ENCODE results near the gene SMG7.

SMG7 gene

DNA sequence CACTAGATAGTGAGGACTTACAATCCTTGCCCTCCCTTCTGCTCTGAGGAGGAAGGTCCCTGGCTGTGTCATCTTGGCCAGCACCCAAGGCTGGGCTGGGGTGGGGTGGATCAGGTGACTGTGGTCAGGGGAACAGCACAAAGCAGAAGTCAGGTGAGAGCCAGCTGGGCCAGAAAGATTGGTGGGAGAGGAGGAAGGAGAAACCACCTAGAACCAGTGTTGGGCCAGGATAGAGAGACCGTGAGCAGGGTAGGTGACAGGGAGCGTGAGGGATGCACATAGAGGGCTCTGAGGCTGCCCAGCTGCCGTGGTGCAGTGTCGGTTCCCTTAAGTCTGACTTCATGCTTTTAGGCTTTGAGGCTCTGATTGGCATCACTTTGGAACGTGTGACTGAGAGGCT is 95.3 kb downstream of the SMG7 start:
- TF ChIP-seq, protein P1, sequence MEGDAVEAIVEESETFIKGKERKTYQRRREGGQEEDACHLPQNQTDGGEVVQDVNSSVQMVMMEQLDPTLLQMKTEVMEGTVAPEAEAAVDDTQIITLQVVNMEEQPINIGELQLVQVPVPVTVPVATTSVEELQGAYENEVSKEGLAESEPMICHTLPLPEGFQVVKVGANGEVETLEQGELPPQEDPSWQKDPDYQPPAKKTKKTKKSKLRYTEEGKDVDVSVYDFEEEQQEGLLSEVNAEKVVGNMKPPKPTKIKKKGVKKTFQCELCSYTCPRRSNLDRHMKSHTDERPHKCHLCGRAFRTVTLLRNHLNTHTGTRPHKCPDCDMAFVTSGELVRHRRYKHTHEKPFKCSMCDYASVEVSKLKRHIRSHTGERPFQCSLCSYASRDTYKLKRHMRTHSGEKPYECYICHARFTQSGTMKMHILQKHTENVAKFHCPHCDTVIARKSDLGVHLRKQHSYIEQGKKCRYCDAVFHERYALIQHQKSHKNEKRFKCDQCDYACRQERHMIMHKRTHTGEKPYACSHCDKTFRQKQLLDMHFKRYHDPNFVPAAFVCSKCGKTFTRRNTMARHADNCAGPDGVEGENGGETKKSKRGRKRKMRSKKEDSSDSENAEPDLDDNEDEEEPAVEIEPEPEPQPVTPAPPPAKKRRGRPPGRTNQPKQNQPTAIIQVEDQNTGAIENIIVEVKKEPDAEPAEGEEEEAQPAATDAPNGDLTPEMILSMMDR (IDR thresholded peaks at IDR 0.05; ENCODE audit: insufficient read depth, low read depth, low read length, missing control alignments), result no peak
- H3K4me3 ChIP-seq (ENCODE audit: low read length), result no peak overlapping the region
- DNase-seq (ENCODE audit: low read depth), result peak; percentile 84

GRCh38 chr1:183568176-183569021 is 96.1 kb downstream of the SMG7 start:
- TF ChIP-seq, protein P1 (IDR thresholded peaks at IDR 0.05; ENCODE audit: insufficient read depth, low read depth, low read length, missing control alignments), result no peak
- no peak overlapping the region for H3K4me3 ChIP-seq (ENCODE audit: low read length)
- DNase-seq (ENCODE audit: low read depth), result no peak

GRCh38 chr1:183569141-183569540 is 96.8 kb downstream of the SMG7 start:
- no peak overlapping the region for H3K4me3 ChIP-seq (ENCODE audit: low read length)
- TF ChIP-seq, protein P1 (IDR thresholded peaks at IDR 0.05; ENCODE audit: insufficient read depth, low read depth, low read length, missing control alignments), result no peak
- peak; percentile 94 for DNase-seq (ENCODE audit: low read depth)

DNA sequence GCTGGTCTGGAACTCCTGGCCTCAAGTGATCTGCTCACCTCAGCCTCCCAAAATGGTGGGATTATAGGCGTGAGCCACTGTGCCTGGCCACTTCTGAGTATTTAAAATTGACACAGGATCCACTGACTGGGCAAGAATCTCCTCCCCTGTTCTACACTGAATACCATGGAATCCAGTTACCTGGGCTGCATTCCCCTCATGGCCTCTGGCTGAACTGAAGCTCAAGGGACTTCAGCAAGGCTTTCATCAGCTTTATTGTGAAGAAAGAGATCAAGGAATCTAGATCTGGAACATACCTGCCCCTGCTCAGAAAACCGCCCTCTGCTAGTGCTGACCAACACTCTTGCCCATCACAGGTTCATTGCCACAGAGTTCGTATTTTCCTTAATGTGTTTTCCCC is 97.5 kb downstream of the SMG7 start:
- H3K4me3 ChIP-seq (ENCODE audit: low read length), result no peak overlapping the region
- TF ChIP-seq, protein P1 (IDR thresholded peaks at IDR 0.05; ENCODE audit: insufficient read depth, low read depth, low read length, missing control alignments), result no peak
- DNase-seq (ENCODE audit: low read depth), result no peak

GRCh38 chr1:183570451-183570850 is 98.2 kb downstream of the SMG7 start:
- TF ChIP-seq, protein P1 (IDR thresholded peaks at IDR 0.05; ENCODE audit: insufficient read depth, low read depth, low read length, missing control alignments), result no peak
- H3K4me3 ChIP-seq (ENCODE audit: low read length), result no peak overlapping the region

DNA sequence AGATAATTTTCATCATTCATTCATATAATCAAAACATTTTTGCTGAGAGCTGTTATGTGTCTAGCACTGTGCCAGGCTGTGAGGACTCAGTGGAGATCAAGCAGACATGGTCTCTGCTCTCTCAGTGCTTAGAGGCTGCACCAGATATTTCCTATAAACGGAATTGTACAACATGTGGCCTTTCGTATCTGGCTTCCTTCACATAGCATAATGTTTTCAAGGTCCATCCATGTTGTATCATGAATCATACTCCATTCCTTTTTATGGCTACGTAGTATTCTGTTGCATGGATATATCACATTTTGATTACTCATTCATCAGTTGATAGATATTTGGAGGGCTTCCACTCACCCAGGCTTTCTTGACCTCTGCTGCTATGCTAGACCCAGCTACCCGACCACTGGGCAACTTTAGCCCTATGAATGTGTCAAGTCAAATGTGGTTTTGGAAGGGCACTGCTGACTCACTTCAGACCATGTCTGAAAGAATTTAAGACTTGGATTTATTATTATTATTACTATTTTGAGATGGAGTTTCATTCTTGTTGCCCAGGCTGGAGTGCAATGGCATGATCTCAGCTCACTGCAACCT is 99.5 kb downstream of the SMG7 start:
- TF ChIP-seq, protein P1 (IDR thresholded peaks at IDR 0.05; ENCODE audit: insufficient read depth, low read depth, low read length, missing control alignments), result no peak
- no peak overlapping the region for H3K4me3 ChIP-seq (ENCODE audit: low read length)
- no peak for DNase-seq (ENCODE audit: low read depth)

More at GRCh38 chr1:183570451-183570850, 98.2 kb downstream of the SMG7 start:
- no peak for DNase-seq (ENCODE audit: low read depth)
